GM21576 (cell line): ENCODE measurements around the gene RGS12.
A peak's percentile ranks its signal among the peaks of the same experiment; 100 is the strongest.

Experiments
- ATAC-seq: cut with Tn5 transposase; IDR thresholded peaks from one replicate; pipeline ENCODE4 v1.9.1; 2021; ENCODE audit warnings: mild to moderate bottlenecking, moderate library complexity; ENCODE audit not compliant: unreplicated experiment

The RGS12 gene

GRCh38 chr4:3292571-3293400, at the start of gene RGS12:
TSS of gene RGS12 (plus strand) at chr4:3293021. CDS start at chr4:3316171, 23,150 bp downstream.
- ATAC-seq, result peak; percentile 59

GRCh38 chr4:3243136-3243780, 49.6 kb upstream of the RGS12 start:
- no peak for ATAC-seq

- ATAC-seq, result no peak
Measured at GRCh38 chr4:3244002-3244401, 48.8 kb upstream of the RGS12 start.

- ATAC-seq, result no peak
Measured at GRCh38 chr4:3244747-3245146, 48.1 kb upstream of the RGS12 start.

GRCh38 chr4:3245676-3246075, 47.1 kb upstream of the RGS12 start:
- no peak for ATAC-seq

- no peak for ATAC-seq
Measured at GRCh38 chr4:3246458-3247398, 46.1 kb upstream of the RGS12 start.

GRCh38 chr4:3247399-3248177, 45.2 kb upstream of the RGS12 start:
- no peak for ATAC-seq

- no peak for ATAC-seq
Measured at GRCh38 chr4:3248178-3248480, 44.7 kb upstream of the RGS12 start.

GRCh38 chr4:3248811-3249661, 43.8 kb upstream of the RGS12 start, which contains the start of gene MSANTD1:
TSS of gene MSANTD1 (plus strand) at chr4:3249159. CDS start at chr4:3249223, 64 bp downstream.
- no peak for ATAC-seq

- ATAC-seq, result no peak
Measured at GRCh38 chr4:3249711-3250437, 42.9 kb upstream of the RGS12 start.

GRCh38 chr4:3250438-3250955, 42.3 kb upstream of the RGS12 start:
- no peak for ATAC-seq

- no peak for ATAC-seq
Measured at GRCh38 chr4:3250956-3251690, 41.7 kb upstream of the RGS12 start.

- ATAC-seq, result no peak
Measured at GRCh38 chr4:3251691-3252479, 40.9 kb upstream of the RGS12 start.

GRCh38 chr4:3252480-3252828, 40.4 kb upstream of the RGS12 start:
- no peak for ATAC-seq

GRCh38 chr4:3252831-3253641, 39.8 kb upstream of the RGS12 start:
- ATAC-seq, result no peak

- no peak for ATAC-seq
Measured at GRCh38 chr4:3253808-3254207, 39.0 kb upstream of the RGS12 start.
